NCI-H524 (cell line): ENCODE results near the gene THEMIS.

Experiments
- DNase-seq, 2 experiments: peaks; one replicate each; lab custom pipeline; 2025; lab: John Stamatoyannopoulos, UW

The THEMIS gene

GRCh38 chr6:127858727-127859391 lies 42.0 kb downstream of the THEMIS start:
- no peak for DNase-seq

DNA sequence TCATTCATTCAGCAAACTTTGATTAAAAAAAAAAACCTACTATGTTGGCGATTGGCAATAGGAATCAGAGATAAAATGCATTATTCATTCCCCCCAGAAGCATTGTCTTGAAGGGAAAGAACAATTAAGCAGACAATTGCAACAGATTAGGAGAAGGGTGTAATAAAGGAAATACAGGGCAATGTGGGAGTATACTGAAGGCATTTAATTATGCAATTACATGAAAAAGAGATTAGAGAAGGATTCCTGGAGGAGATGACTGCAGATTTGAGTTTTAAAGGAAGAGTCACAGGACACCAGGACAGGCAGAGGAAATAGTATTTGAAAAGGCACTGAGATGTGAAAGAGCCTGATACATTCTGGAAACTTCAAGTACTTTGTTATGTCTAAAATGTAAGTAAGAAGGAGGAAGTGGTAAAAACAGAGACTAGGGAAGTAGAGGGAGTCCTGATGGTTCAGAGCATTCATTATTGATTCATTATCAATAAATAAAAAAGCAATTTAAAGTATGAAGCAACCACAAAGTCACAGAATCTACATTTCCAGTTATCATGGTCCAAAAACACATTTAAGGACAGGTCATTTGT lies 43.7 kb downstream of the THEMIS start:
- DNase-seq, result no peak

GRCh38 chr6:127855542-127856159 lies 45.2 kb downstream of the THEMIS start:
- peak in 1 of 2 experiments; percentile 8 for DNase-seq

GRCh38 chr6:127854009-127854408 lies 46.8 kb downstream of the THEMIS start:
- no peak for DNase-seq

GRCh38 chr6:127851197-127851596 lies 49.7 kb downstream of the THEMIS start:
- DNase-seq, result no peak

GRCh38 chr6:127845242-127845641 lies 55.6 kb downstream of the THEMIS start:
- no peak for DNase-seq

DNA sequence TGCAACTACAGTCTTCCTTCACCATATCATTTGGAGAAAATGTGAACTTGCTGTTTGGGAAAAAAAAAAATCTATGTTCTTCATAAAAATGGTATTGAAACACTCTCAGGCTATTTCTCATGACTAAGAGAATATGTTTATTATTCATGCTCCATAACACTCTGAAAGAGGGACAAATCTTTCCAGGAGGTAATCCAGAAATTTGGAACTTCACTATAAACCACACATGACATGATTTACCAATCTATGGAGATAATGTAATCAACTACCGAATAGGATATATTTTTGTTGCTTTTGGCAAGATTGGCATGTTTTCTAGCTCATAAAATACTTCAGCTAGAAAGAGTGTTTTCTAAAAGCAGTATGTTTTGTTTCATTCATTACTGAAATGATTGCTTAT lies 56.3 kb downstream of the THEMIS start:
- DNase-seq, result no peak

GRCh38 chr6:127843582-127843981 lies 57.3 kb downstream of the THEMIS start:
- no peak for DNase-seq

DNA sequence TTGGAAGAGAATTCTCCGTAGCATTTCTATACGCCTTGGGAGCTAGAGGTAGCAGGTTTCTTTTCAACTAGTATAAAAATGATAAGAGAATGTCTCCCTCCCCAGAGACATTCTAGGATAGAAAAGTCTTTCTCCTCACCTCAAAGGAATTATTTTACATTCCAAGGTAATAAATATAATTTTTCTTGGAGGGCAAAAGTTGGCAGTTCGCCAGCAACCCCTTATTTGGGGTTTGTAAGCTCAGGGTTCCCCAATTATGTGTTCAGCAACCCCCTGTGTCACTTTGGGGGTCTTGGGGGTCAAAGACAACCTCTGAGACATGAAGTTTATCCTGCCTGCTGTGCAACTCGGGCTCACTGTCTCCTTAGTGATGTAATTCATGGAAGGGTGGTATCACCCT lies 58.3 kb downstream of the THEMIS start:
- DNase-seq, result no peak

- DNase-seq, result no peak
Observed at GRCh38 chr6:127841811-127842210, 59.0 kb downstream of the THEMIS start.

DNA sequence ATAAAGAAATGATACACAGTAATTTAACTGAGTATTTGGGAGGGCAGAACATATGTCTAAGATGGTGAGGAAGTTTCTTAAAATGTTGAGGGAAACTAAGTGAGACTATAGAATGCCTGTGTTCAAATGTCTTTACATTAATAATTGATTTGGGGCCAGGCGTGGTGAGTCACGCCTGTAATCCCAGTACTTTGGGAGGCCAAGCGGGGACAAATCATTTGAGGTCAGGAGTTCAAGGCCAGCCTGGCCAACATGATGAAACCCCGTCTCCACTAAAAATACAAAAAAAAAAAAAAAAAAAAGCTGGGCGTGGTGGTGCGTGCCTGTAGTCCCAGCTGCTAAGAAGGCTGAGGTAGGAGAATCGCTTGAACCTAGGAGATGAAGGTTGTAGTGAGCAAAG lies 66.7 kb downstream of the THEMIS start:
- no peak for DNase-seq

DNA sequence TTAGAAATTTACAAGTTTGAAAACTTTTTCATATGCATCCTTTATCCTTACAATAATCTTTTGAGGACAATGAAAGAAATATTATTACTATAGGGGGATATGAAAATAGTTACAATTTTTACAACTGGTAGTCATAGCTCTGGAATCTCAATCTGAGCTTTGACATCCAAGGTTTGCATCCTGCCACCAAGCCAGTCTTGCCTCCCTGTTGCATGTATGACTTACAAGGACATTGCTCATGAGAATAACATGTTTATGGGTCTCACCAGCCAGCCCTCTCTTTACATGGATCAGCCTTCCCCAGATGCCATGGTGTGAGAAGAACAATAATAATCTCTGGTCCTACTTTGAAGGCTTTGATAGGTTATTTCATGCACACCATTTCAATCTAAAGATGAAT lies 67.5 kb downstream of the THEMIS start:
- DNase-seq, result no peak

DNA sequence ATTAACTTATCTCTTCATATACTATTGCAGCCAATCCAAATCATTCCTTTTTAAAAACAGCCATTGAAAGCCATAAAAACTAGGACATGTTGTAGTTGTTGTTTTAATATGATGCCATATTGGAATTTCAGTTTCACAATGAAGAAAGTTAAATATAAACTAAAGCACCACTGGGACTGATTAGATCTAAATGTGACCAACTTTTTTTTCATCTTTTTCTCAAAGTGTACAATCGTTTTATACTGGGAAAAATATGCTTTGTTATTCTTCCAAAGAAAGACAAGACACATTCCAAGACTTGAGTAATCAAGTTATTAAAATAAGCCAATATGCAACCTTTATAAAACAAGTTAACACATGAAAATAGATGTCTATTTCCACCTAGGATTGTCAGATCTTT lies 68.5 kb downstream of the THEMIS start:
- no peak for DNase-seq

- no peak for DNase-seq
Observed at GRCh38 chr6:127824061-127824460, 76.8 kb downstream of the THEMIS start.

GRCh38 chr6:127821431-127821830 lies 79.4 kb downstream of the THEMIS start:
- DNase-seq, result no peak

GRCh38 chr6:127818149-127818548 lies 82.7 kb downstream of the THEMIS start:
- DNase-seq, result no peak

DNA sequence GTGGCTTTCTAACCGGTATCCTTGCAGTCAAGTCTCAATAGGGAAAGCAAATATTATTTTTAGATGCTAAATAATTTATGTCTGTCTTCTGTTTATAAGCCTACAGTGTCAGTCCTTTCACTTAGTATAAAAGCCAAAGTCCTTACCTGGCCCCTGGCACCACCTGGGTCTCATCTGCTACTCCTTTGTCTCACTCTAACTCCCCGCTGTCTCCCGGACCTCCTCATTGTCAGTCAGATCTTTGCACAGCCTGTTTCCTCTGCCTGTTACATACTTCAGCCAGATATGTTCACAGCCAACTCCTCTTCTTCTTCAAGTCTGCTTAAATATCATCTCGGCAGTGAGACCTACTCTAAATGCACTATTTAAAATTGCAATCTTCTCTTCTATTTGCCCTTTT lies 84.2 kb downstream of the THEMIS start:
- DNase-seq, result no peak

DNA sequence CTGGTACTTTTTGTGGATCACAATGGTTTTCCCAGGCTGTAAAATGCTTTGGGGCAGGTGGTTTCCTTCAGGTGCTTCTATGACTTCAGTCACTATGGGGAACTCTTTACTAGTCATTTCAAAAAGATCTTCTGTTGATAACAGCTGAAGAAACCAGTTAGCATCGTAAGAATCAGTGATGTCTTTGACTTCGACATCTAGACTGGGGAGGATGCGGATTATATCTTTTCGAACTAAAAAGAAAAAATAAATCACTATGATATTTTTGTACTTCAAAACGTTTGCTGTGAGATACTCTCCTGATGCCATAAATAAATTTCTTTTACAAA lies 87.2 kb downstream of the THEMIS start:
- no peak for DNase-seq

DNA sequence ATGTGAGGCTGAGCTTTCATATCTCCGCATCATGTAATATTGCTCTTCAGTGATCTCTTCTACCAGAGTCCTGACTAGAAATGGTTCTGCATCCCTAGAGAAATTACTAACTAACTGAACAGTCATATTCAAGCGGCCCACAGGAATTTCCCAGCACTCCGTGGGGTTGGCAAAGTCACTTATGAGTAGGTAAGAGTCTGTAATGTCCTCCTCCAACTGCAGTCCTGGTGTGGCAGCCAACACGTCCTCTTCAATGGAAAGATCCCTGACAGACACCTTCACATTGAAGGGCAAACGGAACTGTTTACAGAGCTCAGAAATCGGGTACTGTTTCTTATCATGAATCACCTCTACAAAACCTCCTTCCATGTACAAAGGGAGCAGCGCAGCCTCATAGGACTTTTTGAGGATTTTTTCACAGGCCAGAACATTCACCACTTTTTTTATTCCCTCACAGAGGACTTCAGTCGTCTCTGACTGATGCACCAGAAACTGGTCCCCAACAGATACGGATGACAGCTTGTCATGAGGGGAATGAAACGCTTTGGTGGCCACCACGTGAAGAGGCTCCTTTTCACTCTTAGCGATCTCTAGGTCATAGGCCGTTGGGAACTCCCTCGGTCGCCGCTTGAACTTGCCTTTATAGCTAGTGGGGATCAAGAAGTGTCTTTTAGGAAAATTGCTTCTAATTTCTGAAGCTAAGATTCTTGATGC lies 87.7 kb downstream of the THEMIS start:
- DNase-seq, result no peak

DNA sequence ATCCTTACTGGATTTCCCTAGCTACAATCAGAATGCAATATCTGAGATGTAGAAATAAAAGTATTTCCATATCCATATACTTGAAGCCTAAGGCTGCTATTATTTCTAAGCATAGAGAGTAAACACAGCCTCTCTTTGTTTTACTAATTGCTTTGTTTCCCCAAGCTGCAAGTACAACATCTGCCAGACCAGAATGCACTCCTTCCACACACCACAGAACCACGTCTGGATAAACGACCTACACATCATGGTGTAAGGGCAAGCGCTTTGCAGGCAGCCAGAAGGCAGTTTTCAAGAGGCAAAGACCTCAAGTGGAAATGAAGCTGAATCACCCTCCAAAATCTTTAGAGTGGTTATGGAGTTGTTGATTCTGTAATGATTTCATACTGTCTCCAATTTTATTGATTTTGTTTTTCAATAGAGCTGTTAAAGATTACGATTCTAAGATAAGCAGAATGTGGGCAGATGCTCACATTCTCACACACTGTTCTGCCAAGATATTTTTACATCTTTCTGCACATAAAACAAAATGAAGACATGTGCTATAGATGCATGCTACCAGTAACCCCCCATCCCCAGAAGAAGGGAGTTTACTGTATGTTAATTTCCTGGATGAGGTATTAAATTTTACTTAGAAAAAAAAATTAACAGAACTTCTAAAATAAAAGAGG lies 88.8 kb downstream of the THEMIS start:
- DNase-seq, result peak; percentile 91 to 96

DNA sequence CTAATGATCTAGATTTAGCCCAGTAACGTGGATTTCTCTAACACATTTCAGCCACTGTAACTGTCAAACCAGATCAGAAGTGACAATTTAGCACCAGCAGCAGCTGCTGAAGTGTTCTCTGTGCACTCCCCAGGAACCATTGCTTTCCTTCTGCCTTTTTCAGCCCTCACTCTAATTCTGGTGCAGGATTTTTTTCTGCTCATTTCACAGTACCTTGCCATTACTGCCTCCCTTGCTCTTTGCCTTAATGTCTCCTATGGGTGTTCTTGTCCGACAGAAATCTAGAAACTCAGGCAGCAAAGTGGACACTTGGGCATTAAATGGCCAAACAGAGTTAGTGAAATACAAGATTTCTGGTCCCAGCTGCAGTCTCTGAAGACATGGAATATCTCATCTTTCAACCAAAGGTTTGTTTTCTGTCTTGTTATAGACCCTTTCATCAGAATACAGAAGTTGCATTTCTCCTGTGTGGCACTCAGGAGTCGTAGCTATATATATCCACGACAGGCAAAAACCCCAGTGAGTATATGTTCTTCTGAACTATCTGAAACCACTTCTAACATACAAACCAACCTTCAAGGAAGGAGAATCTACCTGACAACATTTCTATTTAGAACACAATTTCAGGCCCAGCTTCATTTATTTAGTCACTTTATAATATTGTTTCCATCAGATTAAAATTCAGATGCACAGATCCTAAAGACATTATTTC lies 92.9 kb downstream of the THEMIS start:
- peak in 1 of 2 experiments; percentile 32 for DNase-seq

DNA sequence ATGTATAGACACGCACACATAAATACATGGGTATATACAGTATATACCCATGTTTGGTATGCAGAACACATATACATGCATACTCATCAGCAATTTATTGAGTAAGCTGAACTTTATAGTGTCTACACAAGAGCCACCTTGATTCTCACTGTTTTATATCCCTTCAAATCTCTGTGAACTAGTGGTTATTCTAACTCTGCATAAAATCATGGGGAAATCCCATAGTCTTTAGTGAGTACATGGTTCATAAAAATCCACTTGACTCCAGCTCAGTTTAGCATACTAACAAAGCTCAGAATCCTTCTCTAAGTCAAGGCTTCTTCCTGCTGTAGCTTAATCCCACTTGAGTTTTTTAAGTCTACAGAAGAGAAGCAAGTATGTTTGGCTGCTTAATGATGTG lies 104.1 kb downstream of the THEMIS start:
- DNase-seq, result peak; percentile 61 to 89
